ENCODE measurements around the gene OR5K4.

- no peak for TF ChIP-seq SP1 (IDR thresholded peaks at IDR 0.05)
- no peak for TF ChIP-seq HDGF (IDR thresholded peaks at IDR 0.05; ENCODE audit: borderline replicate concordance)
- TF ChIP-seq NFRKB (IDR thresholded peaks at IDR 0.05): no peak
- TF ChIP-seq TARDBP (IDR thresholded peaks at IDR 0.05): no peak
- no peak for TF ChIP-seq CTBP1 (IDR thresholded peaks at IDR 0.05; ENCODE audit: borderline replicate concordance)
Measured at GRCh38 chr3:98341758-98342157, 11.9 kb upstream of the OR5K4 start.
